Measurements from ENCODE around the gene ME3. TPM values are rescaled to one million over a fixed set of nuclear protein-coding genes. Genes with fewer than 3 reads are reported as not detected.
"Not testable (repeated sequence)": the region's sequence is repeated elsewhere in the genome, so short reads cannot be mapped to it uniquely, and the experiment has no call there.

The ME3 gene
- total RNA-seq, 3 donors from 2014 or later, result 29.3 to 51.2 (median 31.8) TPM

DNA sequence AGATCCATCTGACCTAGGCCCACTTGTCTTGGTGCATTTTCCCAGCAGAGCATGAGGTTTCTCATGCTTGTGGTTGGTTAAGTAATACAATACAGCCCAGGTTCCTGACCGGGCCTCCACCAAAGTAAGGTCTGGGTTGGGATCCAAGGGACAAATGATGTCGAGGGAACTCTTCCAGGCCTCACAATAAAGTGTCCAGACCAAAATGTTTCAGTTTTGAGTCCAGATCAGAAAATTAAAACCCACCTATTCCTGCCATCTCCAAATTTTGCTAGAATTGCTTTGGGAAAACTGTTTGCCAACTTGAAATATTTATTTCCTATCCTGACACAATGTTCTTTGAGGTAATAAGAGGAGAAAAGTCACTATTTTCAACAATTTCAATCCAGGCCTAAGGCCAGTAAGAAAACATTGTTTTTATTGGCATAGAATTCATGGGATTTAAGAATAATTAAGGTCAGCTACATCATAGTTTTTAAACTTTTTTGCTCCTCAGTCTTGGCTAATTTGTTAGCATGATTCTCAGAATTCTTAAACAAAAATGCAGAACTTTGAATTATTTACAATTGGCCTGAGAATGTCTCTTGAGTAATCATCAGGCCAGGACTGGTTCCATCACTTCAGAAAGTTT lies 51.4 kb downstream of the ME3 start:
- TF ChIP-seq, protein P1, sequence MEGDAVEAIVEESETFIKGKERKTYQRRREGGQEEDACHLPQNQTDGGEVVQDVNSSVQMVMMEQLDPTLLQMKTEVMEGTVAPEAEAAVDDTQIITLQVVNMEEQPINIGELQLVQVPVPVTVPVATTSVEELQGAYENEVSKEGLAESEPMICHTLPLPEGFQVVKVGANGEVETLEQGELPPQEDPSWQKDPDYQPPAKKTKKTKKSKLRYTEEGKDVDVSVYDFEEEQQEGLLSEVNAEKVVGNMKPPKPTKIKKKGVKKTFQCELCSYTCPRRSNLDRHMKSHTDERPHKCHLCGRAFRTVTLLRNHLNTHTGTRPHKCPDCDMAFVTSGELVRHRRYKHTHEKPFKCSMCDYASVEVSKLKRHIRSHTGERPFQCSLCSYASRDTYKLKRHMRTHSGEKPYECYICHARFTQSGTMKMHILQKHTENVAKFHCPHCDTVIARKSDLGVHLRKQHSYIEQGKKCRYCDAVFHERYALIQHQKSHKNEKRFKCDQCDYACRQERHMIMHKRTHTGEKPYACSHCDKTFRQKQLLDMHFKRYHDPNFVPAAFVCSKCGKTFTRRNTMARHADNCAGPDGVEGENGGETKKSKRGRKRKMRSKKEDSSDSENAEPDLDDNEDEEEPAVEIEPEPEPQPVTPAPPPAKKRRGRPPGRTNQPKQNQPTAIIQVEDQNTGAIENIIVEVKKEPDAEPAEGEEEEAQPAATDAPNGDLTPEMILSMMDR (IDR thresholded peaks at IDR 0.05), result no peak

DNA sequence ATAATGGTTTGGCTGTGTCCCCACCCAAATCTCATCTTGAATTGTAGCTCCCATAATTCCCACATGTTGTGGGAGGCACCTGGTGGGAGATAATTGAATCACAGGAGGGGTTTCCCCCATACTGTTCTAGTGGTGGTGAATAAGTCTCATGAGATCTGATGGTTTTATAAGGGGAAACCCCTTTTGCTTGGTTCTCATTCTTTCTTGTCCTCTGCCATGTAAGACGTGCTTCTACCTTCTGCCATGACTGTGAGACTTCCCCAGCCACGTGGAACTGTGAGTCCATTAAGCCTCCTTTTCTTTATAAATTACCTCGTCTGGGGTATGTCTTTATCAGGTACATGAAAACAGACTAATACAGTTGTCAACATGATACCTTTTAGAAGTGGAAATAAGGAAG lies 53.0 kb downstream of the ME3 start:
- H3K9me3 ChIP-seq; DNase-seq; H3K36me3 ChIP-seq (ENCODE audit: low read depth); ATAC-seq; H3K4me1 ChIP-seq (ENCODE audit: low read depth); H3K4me3 ChIP-seq; intact Hi-C loops (cut with DNase I, micrococcal nuclease): not testable (repeated sequence)

More for the DNA sequence above, 51.4 kb downstream of the ME3 start:
- intact Hi-C loops (cut with DNase I, micrococcal nuclease), result loop anchor here in 1 of 2 donors (10.0 kb wide), 1 partner anchor 194 kb away; no protein-coding TSS in a partner anchor
- ATAC-seq (no peak), DNase-seq (no peak)
- H3K4me3 ChIP-seq, result no peak overlapping the region
- no peaks in the 10 kb centered on the region for H3K4me1 ChIP-seq (ENCODE audit: low read depth)
- no peaks in the 10 kb centered on the region for H3K9me3 ChIP-seq
- no peaks in the 10 kb centered on the region for H3K36me3 ChIP-seq (ENCODE audit: low read depth)

DNA sequence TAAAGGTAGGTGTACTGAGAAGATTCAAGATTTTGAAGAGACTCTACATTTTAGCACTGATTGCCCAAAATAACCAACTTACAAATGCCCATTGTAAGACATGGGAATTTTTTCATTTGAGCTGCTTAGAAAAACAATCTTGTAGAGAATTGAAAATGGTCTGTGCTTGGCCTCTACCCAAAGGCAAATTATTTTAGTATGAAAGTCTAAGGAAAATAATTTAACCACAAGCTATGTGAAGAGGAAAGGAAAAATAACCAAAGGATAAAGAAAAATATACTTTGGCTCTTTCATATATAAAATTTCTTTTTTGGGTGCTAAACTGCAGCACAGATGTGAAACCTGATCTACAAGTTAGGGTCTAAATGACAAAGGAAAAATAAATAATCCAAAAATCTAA lies 54.9 kb downstream of the ME3 start:
- ATAC-seq (no peak), DNase-seq (no peak)
- TF ChIP-seq, protein P1 (IDR thresholded peaks at IDR 0.05), result no peak
- no peak overlapping the region for H3K4me3 ChIP-seq
- H3K4me1 ChIP-seq (ENCODE audit: low read depth), result no peaks in the 10 kb centered on the region
- intact Hi-C loops (cut with DNase I, micrococcal nuclease), result no loop called here
- no peaks in the 10 kb centered on the region for H3K9me3 ChIP-seq
- no peaks in the 10 kb centered on the region for H3K36me3 ChIP-seq (ENCODE audit: low read depth)

DNA sequence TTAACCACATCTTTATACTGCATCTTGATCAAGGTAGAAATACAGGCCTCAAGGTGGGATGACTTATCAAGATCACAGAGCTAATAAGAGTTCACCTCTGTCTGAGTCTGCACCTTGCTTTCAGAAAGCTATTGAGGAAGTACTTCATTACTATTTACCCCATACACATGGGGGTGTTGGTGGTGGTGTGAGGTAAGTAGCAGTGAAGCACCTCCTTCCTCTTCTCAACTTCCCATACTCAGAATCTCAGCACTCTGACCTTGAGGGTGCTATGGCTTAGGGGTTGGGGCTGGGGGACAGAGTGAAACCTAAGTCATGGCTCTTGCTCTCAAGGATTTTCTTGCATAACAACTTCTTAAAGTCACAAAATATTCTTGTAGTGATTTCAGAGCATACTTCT lies 56.9 kb downstream of the ME3 start:
- H3K36me3 ChIP-seq (ENCODE audit: low read depth), result no peaks in the 10 kb centered on the region
- H3K4me1 ChIP-seq (ENCODE audit: low read depth), result no peaks in the 10 kb centered on the region
- intact Hi-C loops (cut with DNase I, micrococcal nuclease), result no loop called here
- DNase-seq (no peak), ATAC-seq (no peak)
- TF ChIP-seq, protein P1 (IDR thresholded peaks at IDR 0.05), result no peak
- H3K4me3 ChIP-seq, result no peak overlapping the region
- no peaks in the 10 kb centered on the region for H3K9me3 ChIP-seq

DNA sequence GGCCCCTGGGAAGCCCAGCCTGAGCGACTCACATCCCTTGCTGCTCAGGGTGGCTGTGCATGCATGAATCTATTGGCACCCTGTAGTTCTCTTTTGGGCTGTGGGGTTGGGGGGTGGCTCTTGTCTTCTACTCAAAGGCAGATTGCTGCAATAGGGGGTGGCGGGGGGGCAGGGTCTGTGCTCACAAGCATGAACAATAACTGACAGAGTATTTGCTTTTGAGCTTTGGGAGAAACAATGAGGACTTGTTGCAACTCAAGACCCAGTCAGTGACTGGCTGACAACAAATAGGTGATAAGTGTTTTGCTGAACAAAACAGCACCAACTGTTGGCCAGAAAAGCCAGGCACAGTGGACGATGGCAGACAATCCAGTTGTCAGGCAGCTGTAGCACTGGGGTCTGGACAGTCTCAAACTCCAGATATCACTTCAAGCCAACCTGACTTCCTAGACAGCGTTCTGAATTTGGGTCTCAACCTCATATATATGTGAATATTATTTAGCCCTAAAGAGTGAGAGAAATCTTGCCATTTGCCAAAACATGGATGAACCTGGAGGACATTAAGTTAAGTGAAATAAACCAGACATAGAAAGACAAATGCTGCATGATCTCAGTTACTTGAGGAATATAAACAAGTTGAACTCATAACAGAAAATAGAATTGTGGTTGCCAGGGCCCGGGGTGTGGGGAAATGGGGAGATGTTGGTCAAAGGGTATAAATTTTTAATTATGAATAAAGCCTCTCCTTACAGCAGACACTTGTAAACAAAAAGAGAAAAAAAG lies 61.7 kb downstream of the ME3 start:
- intact Hi-C loops (cut with DNase I, micrococcal nuclease), result no loop called here
- Histone ChIP-seq H3K4me1 (ENCODE audit: low read depth) (no peaks in the 10 kb centered on the region), H3K4me3 (no peak overlapping the region), H3K9me3 (no peaks in the 10 kb centered on the region), H3K36me3 (ENCODE audit: low read depth) (no peaks in the 10 kb centered on the region)
- TF ChIP-seq, protein P1 (IDR thresholded peaks at IDR 0.05), result no peak
- no peak for ATAC-seq
- DNase-seq, result no peak

DNA sequence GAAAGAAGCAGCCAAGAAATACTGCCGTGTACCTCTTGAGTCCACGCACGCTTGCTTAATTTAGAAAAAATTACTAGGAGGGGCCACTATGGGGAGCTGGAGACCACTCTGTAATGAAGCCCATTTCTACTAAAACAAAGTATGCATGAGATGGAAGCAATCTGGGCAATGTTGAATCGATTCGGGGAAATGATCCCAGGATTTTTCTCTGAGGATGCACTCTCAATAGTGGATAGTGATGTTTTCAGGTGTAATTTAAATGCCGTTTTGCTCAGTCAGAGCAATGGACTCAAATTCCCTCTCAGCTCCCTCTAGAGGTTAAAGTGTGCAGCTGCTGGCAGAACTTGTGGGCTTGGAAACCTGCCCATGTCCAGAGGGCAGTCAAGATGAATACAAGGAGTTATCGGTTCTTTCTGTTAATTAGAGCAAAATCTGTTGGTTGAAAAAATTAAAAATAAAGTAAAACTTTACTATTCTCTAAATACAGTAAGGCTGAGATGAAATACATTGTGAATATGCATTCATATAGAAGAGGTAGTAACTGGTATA lies 64.1 kb downstream of the ME3 start:
- Histone ChIP-seq H3K4me3 (no peak overlapping the region), H3K9me3 (no peaks in the 10 kb centered on the region), H3K4me1 (ENCODE audit: low read depth) (no peaks in the 10 kb centered on the region), H3K36me3 (ENCODE audit: low read depth) (no peaks in the 10 kb centered on the region)
- ATAC-seq (peak; percentile 95), DNase-seq (peak in 2 of 3 donors; percentile 76 to 79)
- intact Hi-C loops (cut with DNase I, micrococcal nuclease), result loop anchor here in 1 of 2 donors (10.0 kb wide), 1 partner anchor 144 kb away; no protein-coding TSS in a partner anchor
- TF ChIP-seq, protein P1 (IDR thresholded peaks at IDR 0.05), result peak; percentile 83

Measured in mucosa of descending colon (tissue), 3 donors.